GM23338 (cell line): ENCODE data around the gene MCTP1. TPM values are rescaled to one million over a fixed set of nuclear protein-coding genes. Genes with fewer than 3 reads are reported as not detected.

Experiments
- ATAC-seq: fragments of 200-7000 bp; cut with Tn5 transposase; 3 replicates; pipeline ENCODE4 v1.9.1; 2020
- DNase-seq: peaks from one replicate; pipeline ENCODE4 v3.0.0-alpha.2; 2015; ENCODE audit warnings: low spot score
- H2AFZ ChIP-seq: fragments of 200-600 bp; sonication (generic); 2 replicates; pipeline ENCODE4 v1.8.0; 2016; ENCODE audit warnings: antibody characterized with exemption, mild to moderate bottlenecking, moderate library complexity
- H3F3A ChIP-seq: fragments of 200-600 bp; sonication (generic); replicated peaks from 2 replicates; pipeline ENCODE4 v1.8.0; 2017; ENCODE audit warnings: antibody characterized with exemption, mixed run types, low read depth
- H3K27ac ChIP-seq: fragments of 200-600 bp; sonication (generic); 2 replicates; pipeline ENCODE4 v1.6.1; 2016; ENCODE audit warnings: low read depth
- H3K27me3 ChIP-seq: fragments of 200-600 bp; sonication (generic); 2 replicates; pipeline ENCODE4 v1.8.0; 2016; ENCODE audit warnings: mild to moderate bottlenecking, mixed run types, moderate library complexity; ENCODE audit not compliant: insufficient read depth
- H3K36me3 ChIP-seq: fragments of 200-600 bp; sonication (generic); 2 replicates; pipeline ENCODE4 v1.8.0; 2016; ENCODE audit warnings: mild to moderate bottlenecking; ENCODE audit not compliant: insufficient read depth
- H3K4me1 ChIP-seq: fragments of 200-600 bp; sonication (generic); 2 replicates; pipeline ENCODE4 v1.8.0; 2016; ENCODE audit warnings: mild to moderate bottlenecking, moderate library complexity; ENCODE audit not compliant: insufficient read depth
- H3K4me2 ChIP-seq: fragments of 200-600 bp; sonication (generic); 2 replicates; pipeline ENCODE4 v1.7.1; 2017; ENCODE audit warnings: mixed run types
- H3K4me3 ChIP-seq: fragments of 200-600 bp; sonication (generic); 2 replicates; pipeline ENCODE4 v1.6.1; 2016; ENCODE audit warnings: mixed run types
- H3K79me2 ChIP-seq: fragments of 200-600 bp; sonication (generic); replicated peaks from 2 replicates; pipeline ENCODE4 v1.8.0; 2017; ENCODE audit warnings: mild to moderate bottlenecking; ENCODE audit not compliant: insufficient read depth
- H3K9me2 ChIP-seq: fragments of 200-600 bp; sonication (generic); 2 replicates; pipeline ENCODE4 v1.8.0; 2017; ENCODE audit not compliant: insufficient read depth
- H4K20me1 ChIP-seq: fragments of 200-600 bp; sonication (generic); replicated peaks from 2 replicates; pipeline ENCODE4 v1.8.0; 2017; ENCODE audit warnings: mild to moderate bottlenecking; ENCODE audit not compliant: insufficient read depth
- H3K27ac Mint-ChIP-seq: 2 replicates; pipeline ENCODE4 v1.8.0; 2020; ENCODE audit warnings: inconsistent platforms, mild to moderate bottlenecking, moderate library complexity, mixed read lengths
- H3K27me3 Mint-ChIP-seq: 3 replicates; pipeline ENCODE4 v1.8.0; 2022; ENCODE audit warnings: low read depth, mild to moderate bottlenecking, moderate library complexity, mixed read lengths, inconsistent platforms; ENCODE audit not compliant: insufficient read depth, poor library complexity
- H3K36me3 Mint-ChIP-seq: 3 replicates; pipeline ENCODE4 v1.8.0; 2021; ENCODE audit warnings: low read depth, mild to moderate bottlenecking, inconsistent platforms, moderate library complexity, mixed read lengths
- H3K4me1 Mint-ChIP-seq: 3 replicates; pipeline ENCODE4 v1.8.0; 2020; ENCODE audit warnings: mild to moderate bottlenecking, inconsistent platforms, mixed read lengths
- H3K4me3 Mint-ChIP-seq: 3 replicates; pipeline ENCODE4 v1.8.0; 2021; ENCODE audit warnings: moderate library complexity, mild to moderate bottlenecking, inconsistent platforms, mixed read lengths
- H3K9me3 Mint-ChIP-seq: 3 replicates; pipeline ENCODE4 v1.8.0; 2020; ENCODE audit warnings: moderate library complexity, mild to moderate bottlenecking, inconsistent platforms, mixed read lengths
- CREB1 ChIP-seq: fragments of 250-450 bp; sonication (Bioruptor Pico); IDR thresholded peaks from 2 replicates; pipeline ENCODE4 v1.5.0; 2020; ENCODE audit warnings: low read depth, mild to moderate bottlenecking, moderate library complexity
- CTCF ChIP-seq, 2 experiments: fragments of 200-600 bp in 1 of 2; sonication (generic) in 1 of 2; conservative IDR thresholded peaks; 2 replicates each; pipeline versions ENCODE4 v1.5.1 to v1.6.1; 2016 to 2017; ENCODE audit warnings: antibody characterized with exemption in 2 of 2, low read depth in 2 of 2, mild to moderate bottlenecking in 2 of 2, moderate library complexity in 1 of 2
- ETS1 ChIP-seq: IDR thresholded peaks from 2 replicates; pipeline ENCODE4 v1.6.1; 2016; ENCODE audit warnings: antibody characterized with exemption
- EZH2 ChIP-seq: fragments of 200-600 bp; sonication (generic); IDR thresholded peaks from one replicate; pipeline ENCODE4 v1.8.0; 2017; ENCODE audit warnings: antibody characterized with exemption, mild to moderate bottlenecking, low read depth; ENCODE audit not compliant: unreplicated experiment
- EZH2phosphoT487 ChIP-seq: fragments of 200-600 bp; sonication (generic); IDR thresholded peaks from one replicate; pipeline ENCODE4 v1.8.1; 2018; ENCODE audit warnings: antibody characterized with exemption; ENCODE audit not compliant: unreplicated experiment
- JUNB ChIP-seq: IDR thresholded peaks from one replicate; pipeline ENCODE4 v1.6.1; 2016; ENCODE audit warnings: antibody characterized with exemption; ENCODE audit not compliant: unreplicated experiment
- NANOG ChIP-seq: IDR thresholded peaks from 2 replicates; pipeline ENCODE4 v1.6.1; 2016; ENCODE audit warnings: antibody characterized with exemption, borderline replicate concordance
- POLR2AphosphoS5 ChIP-seq: IDR thresholded peaks from 2 replicates; pipeline ENCODE4 v1.6.1; 2016; ENCODE audit warnings: antibody characterized with exemption, low read depth
- REST ChIP-seq: IDR thresholded peaks from one replicate; pipeline ENCODE4 v1.6.1; 2018; ENCODE audit warnings: antibody characterized with exemption; ENCODE audit not compliant: unreplicated experiment
- STAT1 ChIP-seq: IDR thresholded peaks from one replicate; pipeline ENCODE4 v1.6.1; 2016; ENCODE audit warnings: antibody characterized with exemption; ENCODE audit not compliant: unreplicated experiment
- ZNF114 ChIP-seq: fragments of 250-450 bp; sonication (Bioruptor Pico); IDR thresholded peaks from 2 replicates; pipeline ENCODE4 v1.5.0; 2020; ENCODE audit warnings: mild to moderate bottlenecking, moderate library complexity
- ZNF331 ChIP-seq: fragments of 250-450 bp; sonication (Bioruptor Pico); IDR thresholded peaks from 2 replicates; pipeline ENCODE4 v1.5.0; 2020; ENCODE audit warnings: low read depth, mild to moderate bottlenecking, moderate library complexity
- polyA plus RNA-seq: library from polyadenylated mRNA; unstranded; fragments of >200 nt; fragmentation: Nextera tagmentation; extraction: Ambion mirVana; gene quantifications from 2 replicates; pipeline ENCODE4 v1.2.1, GENCODE V29; 2016
- total RNA-seq: library from RNA; depleted of rRNA; stranded (reverse); fragments of >200 nt; shearing (Covaris generic); gene quantifications from 2 replicates; pipeline ENCODE4 v1.2.3, GENCODE V29; 2014

MCTP1 gene
- total and polyA plus RNA-seq, 2 experiments from 2014 or later: 3.7 to 4.2 TPM

- Histone ChIP-seq H3K9me2 (no peaks in the 10 kb centered on the region), H4K20me1 (no peaks in the 10 kb centered on the region), H3K27ac (no peak overlapping the region), H3F3A (no peaks in the 10 kb centered on the region), H3K79me2 (no peaks in the 10 kb centered on the region), H3K36me3 (no peaks in the 10 kb centered on the region), H3K4me2 (no peak overlapping the region), H3K4me1 (no peaks in the 10 kb centered on the region; the same call in 1 of the 2 replicates), H3K27me3 (no peaks in the 10 kb centered on the region), H2AFZ (no peak overlapping the region), H3K4me3 (no peak overlapping the region)
- Mint-ChIP-seq H3K36me3 (no peaks in the 10 kb centered on the region), H3K4me3 (no peak overlapping the region), H3K9me3 (no peaks in the 10 kb centered on the region), H3K27me3 (no peaks in the 10 kb centered on the region), H3K27ac (no peak overlapping the region), H3K4me1 (peaks cover 6% of the 10 kb centered on the region)
- TF ChIP-seq REST: no peak
- TF ChIP-seq STAT1: no peak
- no peak for TF ChIP-seq NANOG
- TF ChIP-seq CREB1 (CRISPR knock-in tag): no peak
- TF ChIP-seq JUNB: no peak
- TF ChIP-seq POLR2AphosphoS5: no peak
- TF ChIP-seq ETS1: no peak
- TF ChIP-seq CTCF (conservative IDR thresholded peaks at IDR 0.05; ENCODE audit: low read depth in 2 of 2): no peak
- TF ChIP-seq ZNF331 (CRISPR knock-in tag): no peak
- TF ChIP-seq ZNF114 (CRISPR knock-in tag): no peak
- no peak for DNase-seq
- ATAC-seq: no peak
These were observed 352.6 kb downstream of the MCTP1 start for GRCh38 chr5:94932259-94932658.

GRCh38 chr5:94928891-94929290 lies 356.0 kb downstream of the MCTP1 start:
- H3K4me2 ChIP-seq: no peak overlapping the region
- no peaks in the 10 kb centered on the region for H3K36me3 ChIP-seq
- Mint-ChIP-seq H3K9me3 (no peaks in the 10 kb centered on the region), H3K4me3 (no peak overlapping the region), H3K27me3 (no peaks in the 10 kb centered on the region), H3K27ac (no peak overlapping the region; the same call in 1 of the 2 replicates), H3K36me3 (no peaks in the 10 kb centered on the region), H3K4me1 (peaks cover 6% of the 10 kb centered on the region)
- no peak overlapping the region for H3K27ac ChIP-seq
- no peaks in the 10 kb centered on the region for H3K27me3 ChIP-seq
- DNase-seq (no peak), ATAC-seq (no peak)
- H3K9me2 ChIP-seq: no peaks in the 10 kb centered on the region
- H4K20me1 ChIP-seq: no peaks in the 10 kb centered on the region
- no peaks in the 10 kb centered on the region for H3K79me2 ChIP-seq
- H3K4me1 ChIP-seq: no peaks in the 10 kb centered on the region; the same call in 1 of the 2 replicates
- no peak overlapping the region for H3K4me3 ChIP-seq
- no peaks in the 10 kb centered on the region for H3F3A ChIP-seq
- H2AFZ ChIP-seq: no peak overlapping the region
- no peak for TF ChIP-seq NANOG
- no peak for TF ChIP-seq POLR2AphosphoS5
- no peak for TF ChIP-seq EZH2phosphoT487
- TF ChIP-seq ZNF114 (CRISPR knock-in tag): no peak
- TF ChIP-seq ZNF331 (CRISPR knock-in tag): no peak
- no peak for TF ChIP-seq EZH2
- TF ChIP-seq ETS1: no peak
- no peak for TF ChIP-seq CTCF (conservative IDR thresholded peaks at IDR 0.05; ENCODE audit: low read depth in 2 of 2)
- no peak for TF ChIP-seq CREB1 (CRISPR knock-in tag)
- no peak for TF ChIP-seq JUNB
